IMR-90 (cell line): Measurements from ENCODE around the gene SRGAP2C. TPM values are rescaled to one million over a fixed set of nuclear protein-coding genes. Genes with fewer than 3 reads are reported as not detected.
"Not testable (repeated sequence)": the region's sequence is repeated elsewhere in the genome, so short reads cannot be mapped to it uniquely, and the experiment has no call there.

Experiments
- ATAC-seq: fragments of 200-7000 bp; cut with Tn5 transposase; 2 replicates; pipeline ENCODE4 v1.9.1; 2020; ENCODE audit warnings: low read depth, mild to moderate bottlenecking, moderate library complexity
- BruUV-seq: library from RNA; stranded (reverse); fragments of 400-500 nt; replicated peaks from 2 replicates; lab custom pipeline; 2021; lab: Mats Ljungman, UMichigan
- CTCF ChIA-PET: fragments of 300-600 bp; formaldehyde crosslinking; extraction: SDS; loops from one replicate; lab custom pipeline; 2021; ENCODE audit warnings: antibody characterized with exemption; lab: Yijun Ruan, JAX
- POLR2A ChIA-PET: fragments of 300-600 bp; sonication (Branson Sonifier 250); formaldehyde crosslinking; loops from one replicate; lab custom pipeline; 2022; ENCODE audit warnings: antibody characterized with exemption; ENCODE audit not compliant: unreplicated experiment; lab: Charles Lee
- DNase-seq: peaks from one replicate; pipeline ENCODE4 v3.0.0; 2013
- H2AFZ ChIP-seq: replicated peaks from 2 replicates; pipeline ENCODE3; 2013; ENCODE audit warnings: low read length, mild to moderate bottlenecking; ENCODE audit not compliant: poor library complexity
- H2AK5ac ChIP-seq: 2 replicates; pipeline ENCODE4 v1.6.1; 2013; ENCODE audit warnings: low read depth, low read length, inconsistent platforms
- H2AK9ac ChIP-seq: replicated peaks from 2 replicates; pipeline ENCODE3; 2013; ENCODE audit warnings: mild to moderate bottlenecking, low read depth, low read length, moderate library complexity; ENCODE audit not compliant: poor library complexity
- H2BK120ac ChIP-seq: 2 replicates; pipeline ENCODE4 v1.6.1; 2013; ENCODE audit warnings: low read depth, low read length, inconsistent platforms
- H2BK15ac ChIP-seq: 3 replicates; pipeline ENCODE4 v1.6.1; 2013; ENCODE audit warnings: low read depth, low read length, inconsistent platforms
- H2BK20ac ChIP-seq: 2 replicates; pipeline ENCODE4 v1.6.1; 2013; ENCODE audit warnings: low read depth, mild to moderate bottlenecking, inconsistent platforms, low read length, moderate library complexity
- H2BK5ac ChIP-seq: 2 replicates; pipeline ENCODE4 v1.6.1; 2013; ENCODE audit warnings: mild to moderate bottlenecking, low read depth, low read length, inconsistent platforms; ENCODE audit not compliant: poor library complexity, severe bottlenecking
- H3K14ac ChIP-seq: replicated peaks from 2 replicates; pipeline ENCODE4 v1.6.1; 2013; ENCODE audit warnings: low read depth, low read length, inconsistent platforms
- H3K18ac ChIP-seq: 2 replicates; pipeline ENCODE4 v1.6.1; 2013; ENCODE audit warnings: low read depth, low read length, control low read depth
- H3K23ac ChIP-seq: 2 replicates; pipeline ENCODE4 v1.6.1; 2013; ENCODE audit warnings: low read depth, low read length, inconsistent platforms
- H3K27ac ChIP-seq: 2 replicates; pipeline ENCODE4 v1.5.1; 2013; ENCODE audit warnings: mild to moderate bottlenecking, control low read depth, low read length; ENCODE audit not compliant: insufficient read depth
- H3K27me3 ChIP-seq: 2 replicates; pipeline ENCODE4 v1.6.1; 2013; ENCODE audit warnings: low read length; ENCODE audit not compliant: control insufficient read depth, insufficient read depth
- H3K36me3 ChIP-seq: 2 replicates; pipeline ENCODE4 v1.6.1; 2013; ENCODE audit warnings: low read length, mixed read lengths; ENCODE audit not compliant: control insufficient read depth, insufficient read depth
- H3K4ac ChIP-seq: 2 replicates; pipeline ENCODE4 v1.6.1; 2013; ENCODE audit warnings: low read depth, low read length, inconsistent platforms
- H3K4me1 ChIP-seq: 2 replicates; pipeline ENCODE4 v1.6.1; 2013; ENCODE audit warnings: low read length, mixed read lengths; ENCODE audit not compliant: control insufficient read depth, insufficient read depth
- H3K4me2 ChIP-seq: 2 replicates; pipeline ENCODE4 v1.6.1; 2013; ENCODE audit warnings: low read depth, mild to moderate bottlenecking, control low read depth, low read length, moderate library complexity
- H3K4me3 ChIP-seq: 2 replicates; pipeline ENCODE4 v1.5.1; 2013; ENCODE audit warnings: low read depth, mild to moderate bottlenecking, control low read depth, low read length, moderate library complexity; ENCODE audit not compliant: insufficient read depth
- H3K56ac ChIP-seq: 2 replicates; pipeline ENCODE4 v1.6.1; 2013; ENCODE audit warnings: low read length, inconsistent platforms; ENCODE audit not compliant: insufficient read depth; ENCODE audit errors: extremely low read depth
- H3K79me1 ChIP-seq, 2 experiments: 2 replicates each; pipeline ENCODE4 v1.6.1; 2013; ENCODE audit warnings: low read length in 2 of 2, inconsistent platforms in 1 of 2, low read depth in 1 of 2
- H3K9ac ChIP-seq: 2 replicates; pipeline ENCODE4 v1.6.1; 2013; ENCODE audit warnings: low read depth, low read length, control low read depth
- H3K9me1 ChIP-seq: 2 replicates; pipeline ENCODE4 v1.6.1; 2013; ENCODE audit warnings: low read length, inconsistent platforms; ENCODE audit not compliant: insufficient read depth
- H3K9me3 ChIP-seq: 2 replicates; pipeline ENCODE4 v1.6.1; 2013; ENCODE audit warnings: low read length; ENCODE audit not compliant: control insufficient read depth, insufficient read depth
- H4K20me1 ChIP-seq: 2 replicates; pipeline ENCODE4 v1.6.1; 2013; ENCODE audit warnings: low read length, inconsistent platforms; ENCODE audit not compliant: insufficient read depth
- H4K5ac ChIP-seq: 2 replicates; pipeline ENCODE4 v1.6.1; 2013; ENCODE audit warnings: mild to moderate bottlenecking, low read depth, low read length, control low read depth
- H4K8ac ChIP-seq, 2 experiments: 2 replicates each; pipeline ENCODE4 v1.6.1; 2013; ENCODE audit warnings: low read depth in 2 of 2, low read length in 2 of 2, control low read depth in 1 of 2, inconsistent platforms in 1 of 2
- H4K91ac ChIP-seq: 2 replicates; pipeline ENCODE4 v1.6.1; 2013; ENCODE audit warnings: low read depth, low read length, inconsistent platforms; ENCODE audit not compliant: insufficient read depth
- WGBS, 2 experiments: methylation state at CpG; one replicate each; pipeline versions ENCODE4 v1.1.5 to v1.1.7; 2013; ENCODE audit warnings: missing lambda C conversion rate in 2 of 2; ENCODE audit not compliant: insufficient read length in 1 of 2; ENCODE audit errors: extremely low coverage in 2 of 2; 5-methylcytosine and 5-hydroxymethylcytosine counted together
- dilution Hi-C: fragments of 300-500 bp; cut with HindIII; formaldehyde crosslinking; loops from one replicate; pipeline ENCODE4 v1.14.3; 2018; ENCODE audit warnings: low sequenced_read_pairs; ENCODE audit not compliant: unreplicated experiment
- in situ Hi-C: fragments of 300-500 bp; cut with MboI; formaldehyde crosslinking; loops from 3 replicates; pipeline ENCODE4 v1.14.3; 2019; ENCODE audit warnings: low sequenced_read_pairs, inconsistent platforms, mixed read lengths
- intact Hi-C: fragments of 100-400 bp; cut with micrococcal nuclease; formaldehyde crosslinking; loops from 2 replicates; pipeline ENCODE4 v1.10.0; 2022
- polyA plus RNA-seq, 3 experiments: library from polyadenylated mRNA; depleted of rRNA; stranded (reverse); fragments of >200 nt; gene quantifications; 2 replicates each; pipeline ENCODE4 v1.2.3, GENCODE V29; 2012; ENCODE audit warnings: low replicate concordance in 1 of 3
- total RNA-seq: library from RNA; depleted of rRNA; stranded (reverse); fragments of >200 nt; gene quantifications from 2 replicates; pipeline ENCODE4 v1.2.3, GENCODE V29; 2012

Gene SRGAP2C
- total and polyA plus RNA-seq, 2 of the 4 experiments (the other 2 are of a cell fraction) = 5.6 to 12.7 TPM

DNA sequence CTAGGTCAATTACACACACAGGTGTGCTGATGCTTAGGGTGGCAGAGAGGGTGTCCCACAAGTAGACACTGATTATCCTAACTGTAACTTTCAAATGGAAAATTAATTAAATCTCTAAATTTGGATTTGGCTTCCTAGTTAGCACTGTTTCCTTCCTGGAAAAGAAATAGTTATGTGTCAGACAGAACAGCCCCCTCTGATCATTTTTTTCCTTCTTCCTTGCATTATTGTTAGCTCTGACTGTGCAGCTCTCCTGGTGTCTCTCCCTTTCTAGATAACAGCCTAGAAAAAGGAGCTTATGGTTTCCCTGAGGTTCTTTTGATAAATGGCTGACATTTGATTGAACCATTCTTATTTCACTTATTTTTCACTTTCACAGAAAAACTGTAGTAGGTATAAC is 32.0 kb upstream of the SRGAP2C start:
- H4K8ac ChIP-seq, H3K79me1 ChIP-seq, H3K23ac ChIP-seq, H2BK120ac ChIP-seq, dilution Hi-C loops, H3K4me2 ChIP-seq, H3K27ac ChIP-seq, BruUV-seq, CTCF ChIA-PET, H3K4ac ChIP-seq, H2BK20ac ChIP-seq, H2BK15ac ChIP-seq, H4K20me1 ChIP-seq, H3K27me3 ChIP-seq, H3K9ac ChIP-seq, H3K4me3 ChIP-seq, H3K18ac ChIP-seq, H3K4me1 ChIP-seq, H3K9me3 ChIP-seq, H2AFZ ChIP-seq, POLR2A ChIA-PET, H3K14ac ChIP-seq, H3K56ac ChIP-seq, H4K91ac ChIP-seq, in situ Hi-C loops, intact Hi-C loops, H3K36me3 ChIP-seq, DNase-seq, H2AK9ac ChIP-seq, ATAC-seq, H2BK5ac ChIP-seq, H4K5ac ChIP-seq, H2AK5ac ChIP-seq, H3K9me1 ChIP-seq: not testable (repeated sequence)

- H4K20me1 ChIP-seq, H2BK120ac ChIP-seq, H3K27me3 ChIP-seq, H3K4me3 ChIP-seq, H2BK5ac ChIP-seq, H3K9me1 ChIP-seq, H3K36me3 ChIP-seq, H3K14ac ChIP-seq, H2AK5ac ChIP-seq, H3K9me3 ChIP-seq, dilution Hi-C loops, CTCF ChIA-PET, H3K18ac ChIP-seq, H3K79me1 ChIP-seq, BruUV-seq, H2BK20ac ChIP-seq, in situ Hi-C loops, POLR2A ChIA-PET, H3K56ac ChIP-seq, H3K4me1 ChIP-seq, H4K8ac ChIP-seq, H3K4me2 ChIP-seq, ATAC-seq, H4K5ac ChIP-seq, intact Hi-C loops, H2AK9ac ChIP-seq, H3K9ac ChIP-seq, H3K4ac ChIP-seq, H2AFZ ChIP-seq, DNase-seq, H3K27ac ChIP-seq, H4K91ac ChIP-seq, H3K23ac ChIP-seq, H2BK15ac ChIP-seq: not testable (repeated sequence)
- WGBS, 2 experiments = no CpG with 5 or more reads among the region's 2 CpGs
Measured at GRCh38 chr1:121154811-121155210, 30.0 kb upstream of the SRGAP2C start.
